HG02678 (cell line): ENCODE data around the gene TNFRSF1B.

ENCODE experiments used
- ATAC-seq: cut with Tn5 transposase; IDR thresholded peaks from one replicate; pipeline ENCODE4 v1.9.1; 2021; ENCODE audit warnings: mild to moderate bottlenecking, moderate library complexity; ENCODE audit not compliant: unreplicated experiment

The TNFRSF1B gene

GRCh38 chr1:12141163-12141850 is 25.5 kb upstream of the TNFRSF1B start:
- no peak for ATAC-seq

GRCh38 chr1:12142141-12142823 is 24.5 kb upstream of the TNFRSF1B start:
- no peak for ATAC-seq

GRCh38 chr1:12142891-12143630 is 23.7 kb upstream of the TNFRSF1B start:
- ATAC-seq, result no peak

GRCh38 chr1:12143631-12144155 is 23.1 kb upstream of the TNFRSF1B start:
- ATAC-seq, result no peak

GRCh38 chr1:12144236-12144635 is 22.6 kb upstream of the TNFRSF1B start:
- no peak for ATAC-seq

GRCh38 chr1:12144969-12145368 is 21.8 kb upstream of the TNFRSF1B start:
- no peak for ATAC-seq

- ATAC-seq, result no peak
Observed at GRCh38 chr1:12145616-12146342, 21.0 kb upstream of the TNFRSF1B start.

GRCh38 chr1:12146343-12147112 is 20.3 kb upstream of the TNFRSF1B start:
- ATAC-seq, result no peak

- ATAC-seq, result no peak
Observed at GRCh38 chr1:12147201-12147701, 19.5 kb upstream of the TNFRSF1B start.

GRCh38 chr1:12148160-12148957 is 18.4 kb upstream of the TNFRSF1B start:
- no peak for ATAC-seq

- no peak for ATAC-seq
Observed at GRCh38 chr1:12148958-12149790, 17.6 kb upstream of the TNFRSF1B start.

GRCh38 chr1:12149791-12150175 is 17.0 kb upstream of the TNFRSF1B start:
- ATAC-seq, result no peak

GRCh38 chr1:12150456-12151200 is 16.2 kb upstream of the TNFRSF1B start:
- ATAC-seq, result no peak

GRCh38 chr1:12151465-12151864 is 15.3 kb upstream of the TNFRSF1B start:
- ATAC-seq, result no peak

- peak; percentile 73 for ATAC-seq
Observed at GRCh38 chr1:12152113-12152891, 14.5 kb upstream of the TNFRSF1B start.

GRCh38 chr1:12153181-12153785 is 13.5 kb upstream of the TNFRSF1B start:
- ATAC-seq, result no peak
